HepG2 (cell line): ENCODE results near the gene LAG3. TPM values are rescaled to one million over a fixed set of nuclear protein-coding genes. Genes with fewer than 3 reads are reported as not detected.
A peak's percentile ranks its signal among the peaks of the same experiment; 100 is the strongest.

Experiments
- ATAC-seq: fragments of 200-7000 bp; cut with Tn5 transposase; 3 replicates; pipeline ENCODE4 v1.9.1; 2020; ENCODE audit warnings: mild to moderate bottlenecking, moderate library complexity
- BruUV-seq: library from RNA; stranded (reverse); fragments of 400-500 nt; replicated peaks from 2 replicates; lab custom pipeline; 2021; lab: Mats Ljungman, UMichigan
- CTCF ChIA-PET: fragments of 300-600 bp; formaldehyde crosslinking; extraction: SDS; loops from one replicate; lab custom pipeline; 2021; ENCODE audit warnings: low total read pairs, inconsistent platforms, low intra/inter-chr PET ratio; lab: Yijun Ruan, JAX
- POLR2A ChIA-PET: fragments of 350-600 bp; sonication (Branson Sonifier 250); formaldehyde crosslinking; loops from one replicate; lab custom pipeline; 2020; ENCODE audit warnings: antibody characterized with exemption, inconsistent platforms; lab: Yijun Ruan, JAX
- DNase-seq: peaks from one replicate; pipeline ENCODE4 v3.0.0-alpha.2; 2015; ENCODE audit warnings: low spot score
- FAIRE-seq: peaks from 3 replicates; lab custom pipeline; 2011; peaks lifted over from hg19 to GRCh38; lab: Jason Lieb, UNC
- H2AFZ ChIP-seq: one replicate; pipeline ENCODE4 v1.6.1; 2011; ENCODE audit warnings: low read length, inconsistent platforms
- H3K27ac ChIP-seq: fragments of 300-600 bp; 3 replicates; pipeline ENCODE4 v1.8.0; 2011; ENCODE audit warnings: mixed run types, mild to moderate bottlenecking, mixed read lengths, low read length, inconsistent platforms; ENCODE audit not compliant: insufficient read depth; ENCODE audit errors: extremely low read length
- H3K27me3 ChIP-seq, 2 experiments: fragments of 200-600 bp in 1 of 2; 2 replicates in 1 of 2; 3 replicates in 1 of 2; pipeline versions ENCODE4 v1.6.0 to v1.8.0; 2011; ENCODE audit warnings: low read length in 2 of 2, mild to moderate bottlenecking in 2 of 2, moderate library complexity in 2 of 2, inconsistent platforms in 1 of 2; ENCODE audit not compliant: insufficient read depth in 2 of 2, control insufficient read depth in 1 of 2
- H3K36me3 ChIP-seq, 2 experiments: fragments of 200-600 bp in 1 of 2; replicated peaks in 1 of 2; 2 replicates in 1 of 2; 3 replicates in 1 of 2; pipeline versions ENCODE4 v1.5.1 to v1.8.0; 2011; ENCODE audit warnings: low read length in 2 of 2, inconsistent platforms in 1 of 2; ENCODE audit not compliant: insufficient read depth in 2 of 2, control insufficient read depth in 1 of 2
- H3K4me1 ChIP-seq: 2 replicates; pipeline ENCODE4 v1.5.1; 2012; ENCODE audit warnings: low read length, inconsistent platforms; ENCODE audit not compliant: insufficient read depth
- H3K4me2 ChIP-seq: 2 replicates; pipeline ENCODE4 v1.6.0; 2011; ENCODE audit warnings: low read depth, low read length, inconsistent platforms
- H3K4me3 ChIP-seq, 3 experiments: fragments of 200-600 bp in 1 of 3; sonication (generic), shearing (Covaris generic) in 1 of 3; replicated peaks in 1 of 3; 2 replicates each; pipeline ENCODE4 v1.5.1; 2011 to 2016; ENCODE audit warnings: low read length in 3 of 3, inconsistent platforms in 2 of 3, low read depth in 2 of 3, mild to moderate bottlenecking in 2 of 3, control low read depth in 1 of 3, mixed read lengths in 1 of 3; ENCODE audit not compliant: insufficient read depth in 1 of 3
- H3K79me2 ChIP-seq: one replicate; pipeline ENCODE4 v1.6.1; 2011; ENCODE audit warnings: low read length, inconsistent platforms; ENCODE audit not compliant: insufficient read depth
- H3K9ac ChIP-seq: 2 replicates; pipeline ENCODE4 v1.6.0; 2011; ENCODE audit warnings: mild to moderate bottlenecking, low read depth, low read length, inconsistent platforms; ENCODE audit not compliant: insufficient read depth
- H3K9me3 ChIP-seq: 2 replicates; pipeline ENCODE4 v1.5.1; 2012; ENCODE audit warnings: mild to moderate bottlenecking, low read length
- H4K20me1 ChIP-seq: 2 replicates; pipeline ENCODE4 v1.6.0; 2011; ENCODE audit warnings: inconsistent platforms, mild to moderate bottlenecking, low read length, moderate library complexity; ENCODE audit not compliant: insufficient read depth
- HIC2 ChIP-seq: sonication (generic); formaldehyde crosslinking; IDR thresholded peaks from 2 replicates; pipeline ENCODE4 v1.9.0; 2022; ENCODE audit warnings: low read depth, missing genetic modification reagents
- MAF1 ChIP-seq: sonication (generic); formaldehyde crosslinking; IDR thresholded peaks from 2 replicates; pipeline ENCODE4 v1.5.0; 2020; ENCODE audit warnings: missing genetic modification reagents, borderline replicate concordance
- XBP1 ChIP-seq: sonication (generic); formaldehyde crosslinking; IDR thresholded peaks from 2 replicates; pipeline ENCODE4 v1.5.0; 2020; ENCODE audit warnings: missing genetic modification reagents
- ZBTB3 ChIP-seq: sonication (generic); formaldehyde crosslinking; IDR thresholded peaks from 2 replicates; pipeline ENCODE4 v1.4.0; 2020; ENCODE audit warnings: low read depth, mild to moderate bottlenecking, moderate library complexity, missing genetic modification reagents, borderline replicate concordance
- ZNF121 ChIP-seq: sonication (generic); formaldehyde crosslinking; IDR thresholded peaks from 2 replicates; pipeline ENCODE4 v1.5.0; 2020; ENCODE audit warnings: mild to moderate bottlenecking, missing genetic modification reagents
- ZNF251 ChIP-seq: sonication (generic); formaldehyde crosslinking; IDR thresholded peaks from 2 replicates; pipeline ENCODE4 v1.9.0; 2021; ENCODE audit warnings: mild to moderate bottlenecking, missing genetic modification reagents
- ZNF460 ChIP-seq: sonication (generic); formaldehyde crosslinking; IDR thresholded peaks from 2 replicates; pipeline ENCODE4 v1.5.1; 2020; ENCODE audit warnings: missing genetic modification reagents, mild to moderate bottlenecking, borderline replicate concordance
- WGBS: methylation state at CpG from one replicate; pipeline ENCODE4 v1.1.6; 2017; ENCODE audit warnings: low lambda C conversion rate; 5-methylcytosine and 5-hydroxymethylcytosine counted together
- in situ Hi-C: cut with HindIII; loops from 2 replicates; pipeline ENCODE4 v1.10.0; 2017; ENCODE audit warnings: low pct_unique_long_range_greater_than_20kb; ENCODE audit not compliant: extremely low pct_ligation_motif_present
- intact Hi-C: fragments of 100-400 bp; cut with micrococcal nuclease; formaldehyde crosslinking; loops from one replicate; pipeline ENCODE4 v1.10.0; 2022; ENCODE audit not compliant: unreplicated experiment
- polyA plus RNA-seq, 8 experiments: library from polyadenylated mRNA; depleted of rRNA in 3 of 8; stranded (reverse) in 7 of 8; unstranded in 1 of 8; fragments of >200 nt; fragmentation: Illumina TruSeq in 4 of 8; extraction: Trizol in 4 of 8; gene quantifications; 2 replicates each; pipeline versions ENCODE4 v1.2.1 to v1.2.3, GENCODE V29; 2011 to 2016; ENCODE audit warnings: low read depth in 4 of 8, missing spikeins in 1 of 8, mixed read lengths in 1 of 8; ENCODE audit not compliant: insufficient read depth in 1 of 8
- total RNA-seq, 5 experiments: library from RNA; depleted of rRNA; stranded (reverse); fragments of >200 nt; fragmentation: Illumina TruSeq; extraction: Trizol; gene quantifications; 2 replicates each; pipeline ENCODE4 v1.2.3, GENCODE V29; 2016; ENCODE audit warnings: low read depth in 1 of 5
- TF ChIP-seq, protein P1 (sequence below), 2 experiments: sonication (generic) in 1 of 2; formaldehyde crosslinking in 1 of 2; IDR thresholded peaks; 2 replicates each; pipeline versions ENCODE4 v1.6.1 to v1.9.0; 2014 to 2022; ENCODE audit warnings: antibody characterized with exemption in 1 of 2, borderline replicate concordance in 1 of 2, inconsistent platforms in 1 of 2, low read depth in 1 of 2, missing genetic modification reagents in 1 of 2
- TF ChIP-seq, protein P2 (sequence below): sonication (generic); formaldehyde crosslinking; conservative IDR thresholded peaks from 2 replicates; pipeline ENCODE4 v1.4.0; 2020; ENCODE audit warnings: missing genetic modification reagents
- TF ChIP-seq, protein P3 (sequence below): sonication (generic); formaldehyde crosslinking; IDR thresholded peaks from 2 replicates; pipeline ENCODE4 v1.4.0; 2020; ENCODE audit warnings: low read depth, mild to moderate bottlenecking, missing genetic modification reagents

Gene LAG3
- total and polyA plus RNA-seq, 2 of the 13 experiments (the other 11 are each of a cell fraction or from before 2014, with no cell fraction given): 0.11 to 0.26 TPM

GRCh38 chr12:6767353-6768319 lies 4.7 kb upstream of the LAG3 start:
- Histone ChIP-seq H3K9ac (peak overlapping the region; percentile 90), H3K36me3 (peaks cover 0 to 11% of the 10 kb centered on the region in 2 experiments; a peak in 1 of 5 replicates), H3K4me2 (peak overlapping the region; percentile 93), H3K4me1 (peaks cover 74% of the 10 kb centered on the region), H4K20me1 (0 out of 2 replicates have a peak, but pooled peaks cover 6% of the 10 kb centered on the region), H3K79me2 (peaks cover 20% of the 10 kb centered on the region), H3K27me3 (no peaks in the 10 kb centered on the region), H3K9me3 (no peaks in the 10 kb centered on the region), H3K27ac (peak overlapping the region; percentile 88), H2AFZ (no peak overlapping the region), H3K4me3 (peak overlapping the region; percentile 81 to 91 (median 86))
- peak; percentile 45 for ATAC-seq
- DNase-seq: peak; percentile 68
- ChIA-PET CTCF (interaction anchor here (1.2 to 2.3 kb wide), 2 partner anchors 12 to 14 kb away, joined by 4 to 13 read pairs; partner anchors contain the start of gene MLF2), POLR2A (interaction anchor here (0.5 to 8.3 kb wide), 16 partner anchors 8 to 234 kb away, joined by 3 to 162 read pairs (median 5); partner anchors contain the start of genes CD4, CDCA3, COPS7A and GAPDH)
- in situ Hi-C loops (no loop called here), intact Hi-C loops (no loop called here)
- no TSS peak for BruUV-seq
- WGBS: 0% methylated on average over 20 of the region's 44 CpGs
- FAIRE-seq: peak; percentile 72
- TF ChIP-seq, protein P1, sequence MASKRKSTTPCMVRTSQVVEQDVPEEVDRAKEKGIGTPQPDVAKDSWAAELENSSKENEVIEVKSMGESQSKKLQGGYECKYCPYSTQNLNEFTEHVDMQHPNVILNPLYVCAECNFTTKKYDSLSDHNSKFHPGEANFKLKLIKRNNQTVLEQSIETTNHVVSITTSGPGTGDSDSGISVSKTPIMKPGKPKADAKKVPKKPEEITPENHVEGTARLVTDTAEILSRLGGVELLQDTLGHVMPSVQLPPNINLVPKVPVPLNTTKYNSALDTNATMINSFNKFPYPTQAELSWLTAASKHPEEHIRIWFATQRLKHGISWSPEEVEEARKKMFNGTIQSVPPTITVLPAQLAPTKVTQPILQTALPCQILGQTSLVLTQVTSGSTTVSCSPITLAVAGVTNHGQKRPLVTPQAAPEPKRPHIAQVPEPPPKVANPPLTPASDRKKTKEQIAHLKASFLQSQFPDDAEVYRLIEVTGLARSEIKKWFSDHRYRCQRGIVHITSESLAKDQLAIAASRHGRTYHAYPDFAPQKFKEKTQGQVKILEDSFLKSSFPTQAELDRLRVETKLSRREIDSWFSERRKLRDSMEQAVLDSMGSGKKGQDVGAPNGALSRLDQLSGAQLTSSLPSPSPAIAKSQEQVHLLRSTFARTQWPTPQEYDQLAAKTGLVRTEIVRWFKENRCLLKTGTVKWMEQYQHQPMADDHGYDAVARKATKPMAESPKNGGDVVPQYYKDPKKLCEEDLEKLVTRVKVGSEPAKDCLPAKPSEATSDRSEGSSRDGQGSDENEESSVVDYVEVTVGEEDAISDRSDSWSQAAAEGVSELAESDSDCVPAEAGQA (IDR thresholded peaks at IDR 0.05; ENCODE audit: low read depth): no peak
- TF ChIP-seq, protein P1 (CRISPR knock-in tag; IDR thresholded peaks at IDR 0.05; ENCODE audit: borderline replicate concordance): no peak
- no peak for TF ChIP-seq ZBTB3 (CRISPR knock-in tag)
- peak; percentile 9; the same call in 1 of the 2 replicates for TF ChIP-seq ZNF121 (CRISPR knock-in tag)
- TF ChIP-seq ZNF251 (CRISPR knock-in tag): no peak
- no peak for TF ChIP-seq ZNF460 (CRISPR knock-in tag)
- TF ChIP-seq, protein P2, sequence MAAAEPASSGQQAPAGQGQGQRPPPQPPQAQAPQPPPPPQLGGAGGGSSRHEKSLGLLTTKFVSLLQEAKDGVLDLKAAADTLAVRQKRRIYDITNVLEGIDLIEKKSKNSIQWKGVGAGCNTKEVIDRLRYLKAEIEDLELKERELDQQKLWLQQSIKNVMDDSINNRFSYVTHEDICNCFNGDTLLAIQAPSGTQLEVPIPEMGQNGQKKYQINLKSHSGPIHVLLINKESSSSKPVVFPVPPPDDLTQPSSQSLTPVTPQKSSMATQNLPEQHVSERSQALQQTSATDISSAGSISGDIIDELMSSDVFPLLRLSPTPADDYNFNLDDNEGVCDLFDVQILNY: no peak
- TF ChIP-seq, protein P3, sequence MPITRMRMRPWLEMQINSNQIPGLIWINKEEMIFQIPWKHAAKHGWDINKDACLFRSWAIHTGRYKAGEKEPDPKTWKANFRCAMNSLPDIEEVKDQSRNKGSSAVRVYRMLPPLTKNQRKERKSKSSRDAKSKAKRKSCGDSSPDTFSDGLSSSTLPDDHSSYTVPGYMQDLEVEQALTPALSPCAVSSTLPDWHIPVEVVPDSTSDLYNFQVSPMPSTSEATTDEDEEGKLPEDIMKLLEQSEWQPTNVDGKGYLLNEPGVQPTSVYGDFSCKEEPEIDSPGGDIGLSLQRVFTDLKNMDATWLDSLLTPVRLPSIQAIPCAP: no peak
- no peak for TF ChIP-seq XBP1 (CRISPR knock-in tag)
- no peak for TF ChIP-seq MAF1 (CRISPR knock-in tag)
- TF ChIP-seq HIC2 (CRISPR knock-in tag): no peak
